Occipital lobe (tissue), 2 donors: ENCODE measurements around the gene PEPD. TPM values are rescaled to one million over a fixed set of nuclear protein-coding genes. Genes with fewer than 3 reads are reported as not detected.

ENCODE experiments used
- DNase-seq: peaks from one replicate; lab custom pipeline; 2025; lab: John Stamatoyannopoulos, UW
- total RNA-seq: library from RNA; depleted of rRNA; stranded (reverse); fragments of >200 nt; gene quantifications from one replicate; pipeline ENCODE4 v1.2.3, GENCODE V29; 2014

Gene PEPD
- total RNA-seq, 1 donor from 2014 or later, result 21.5 TPM

GRCh38 chr19:33426621-33427361 lies 94.8 kb downstream of the PEPD start:
- DNase-seq, result no peak

- DNase-seq, result no peak
These were observed 97.4 kb downstream of the PEPD start for GRCh38 chr19:33424181-33424580.

- no peak for DNase-seq
These were observed 99.0 kb downstream of the PEPD start for GRCh38 chr19:33422369-33423180.

- no peak for DNase-seq
These were observed 100.2 kb downstream of the PEPD start for GRCh38 chr19:33421368-33421767.

GRCh38 chr19:33420821-33421220 lies 100.8 kb downstream of the PEPD start:
- DNase-seq, result no peak

- no peak for DNase-seq
These were observed 101.8 kb downstream of the PEPD start for GRCh38 chr19:33419788-33420130.

- no peak for DNase-seq
These were observed 102.5 kb downstream of the PEPD start for GRCh38 chr19:33418871-33419787.

- DNase-seq, result no peak
These were observed 103.1 kb downstream of the PEPD start for GRCh38 chr19:33418461-33418860.

- no peak for DNase-seq
These were observed 103.8 kb downstream of the PEPD start for GRCh38 chr19:33417751-33418150.

- DNase-seq, result no peak
These were observed 105.0 kb downstream of the PEPD start for GRCh38 chr19:33416307-33417215.

- DNase-seq, result peak; percentile 45
These were observed 106.7 kb downstream of the PEPD start for GRCh38 chr19:33414667-33415605.

GRCh38 chr19:33413868-33414666 lies 107.5 kb downstream of the PEPD start:
- no peak for DNase-seq

- no peak for DNase-seq
These were observed 108.2 kb downstream of the PEPD start for GRCh38 chr19:33413426-33413725.

GRCh38 chr19:33412601-33413425 lies 108.8 kb downstream of the PEPD start:
- DNase-seq, result no peak

- no peak for DNase-seq
These were observed 109.9 kb downstream of the PEPD start for GRCh38 chr19:33411621-33412180.

- no peak for DNase-seq
These were observed 110.6 kb downstream of the PEPD start for GRCh38 chr19:33410915-33411401.

GRCh38 chr19:33409906-33410685 lies 111.5 kb downstream of the PEPD start:
- DNase-seq, result no peak
